MCF 10A (cell line): Measurements from ENCODE around the gene KSR1. TPM values are rescaled to one million over a fixed set of nuclear protein-coding genes. Genes with fewer than 3 reads are reported as not detected.
"Not testable (repeated sequence)": the region's sequence is repeated elsewhere in the genome, so short reads cannot be mapped to it uniquely, and the experiment has no call there.

Source experiments
- BruUV-seq: library from RNA; stranded (reverse); fragments of 400-500 nt; replicated peaks from 2 replicates; lab custom pipeline; 2021; lab: Mats Ljungman, UMichigan
- CTCF ChIA-PET: fragments of 300-600 bp; sonication (Branson Sonifier 250); formaldehyde crosslinking; extraction: SDS; loops from one replicate; lab custom pipeline; 2021; ENCODE audit warnings: antibody characterized with exemption, inconsistent platforms; lab: Yijun Ruan, JAX
- POLR2A ChIA-PET: fragments of 300-600, 350-650 bp; sonication (Branson Sonifier 250); formaldehyde crosslinking; extraction: SDS; loops from one replicate; lab custom pipeline; 2020; ENCODE audit warnings: antibody characterized with exemption, inconsistent platforms; lab: Yijun Ruan, JAX
- DNase-seq: peaks from one replicate; pipeline ENCODE4 v3.0.0-alpha.2; 2018; ENCODE audit not compliant: unreplicated experiment
- H3K27ac Mint-ChIP-seq: one replicate; pipeline ENCODE4 v1.8.0; 2022; ENCODE audit warnings: mild to moderate bottlenecking, low read depth, mixed read lengths; ENCODE audit not compliant: unreplicated experiment
- H3K27me3 Mint-ChIP-seq: one replicate; pipeline ENCODE4 v1.8.0; 2022; ENCODE audit warnings: mixed read lengths; ENCODE audit not compliant: insufficient read depth, unreplicated experiment
- H3K36me3 Mint-ChIP-seq: one replicate; pipeline ENCODE4 v1.8.0; 2022; ENCODE audit warnings: mild to moderate bottlenecking, moderate library complexity, mixed read lengths; ENCODE audit not compliant: insufficient read depth, unreplicated experiment
- H3K4me1 Mint-ChIP-seq: one replicate; pipeline ENCODE4 v1.8.0; 2022; ENCODE audit warnings: mixed read lengths; ENCODE audit not compliant: insufficient read depth, unreplicated experiment
- H3K4me3 Mint-ChIP-seq: one replicate; pipeline ENCODE4 v1.8.0; 2022; ENCODE audit warnings: mild to moderate bottlenecking, moderate library complexity, mixed read lengths; ENCODE audit not compliant: unreplicated experiment
- H3K9me3 Mint-ChIP-seq: one replicate; pipeline ENCODE4 v1.8.0; 2022; ENCODE audit warnings: mixed read lengths; ENCODE audit not compliant: unreplicated experiment
- intact Hi-C: fragments of 100-400 bp; cut with micrococcal nuclease; formaldehyde crosslinking; loops from 2 replicates; pipeline ENCODE4 v1.14.1; 2022
- total RNA-seq: library from RNA; stranded (reverse); gene quantifications from 2 replicates; pipeline ENCODE4 v1.2.3, GENCODE V29; 2022
- TF ChIP-seq, protein P1 (sequence below): fragments of 200-600 bp; IDR thresholded peaks from one replicate; pipeline ENCODE4 v1.8.0; 2022; ENCODE audit warnings: antibody characterized with exemption, mild to moderate bottlenecking; ENCODE audit not compliant: unreplicated experiment

The KSR1 gene
- total RNA-seq, 1 experiment from 2014 or later = 7.2 TPM

DNA sequence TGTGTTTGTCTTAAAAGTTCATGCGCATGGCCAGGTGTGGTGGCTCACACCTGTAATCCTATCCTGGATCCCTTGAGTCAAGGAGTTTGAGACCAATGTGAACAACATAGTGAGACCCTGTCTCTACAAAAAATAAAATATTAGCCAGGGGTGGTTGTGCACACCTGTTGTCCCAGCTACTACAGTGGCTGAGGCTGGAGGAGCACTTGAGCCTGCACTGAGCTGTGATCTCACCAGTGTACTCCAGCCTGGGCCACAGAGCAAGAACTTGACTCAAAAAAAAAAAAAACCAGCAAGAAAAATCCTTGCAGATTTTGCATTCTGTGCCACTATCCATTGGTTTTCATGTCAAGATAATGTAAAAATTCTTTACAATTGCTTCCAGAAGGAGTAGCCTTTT is 8.2 kb downstream of the KSR1 start:
- H3K27ac Mint-ChIP-seq = no peak overlapping the region
- no peaks in the 10 kb centered on the region for H3K27me3 Mint-ChIP-seq
- H3K9me3 Mint-ChIP-seq = no peaks in the 10 kb centered on the region
- ChIA-PET POLR2A (no interaction called here), CTCF (interaction anchor here (0.6 kb wide), 1 partner anchor 90 kb away, joined by 3 read pairs; no protein-coding TSS in a partner anchor)
- no peaks in the 10 kb centered on the region for H3K36me3 Mint-ChIP-seq
- no peak for DNase-seq
- intact Hi-C loops = no loop called here
- TF ChIP-seq, protein P1, sequence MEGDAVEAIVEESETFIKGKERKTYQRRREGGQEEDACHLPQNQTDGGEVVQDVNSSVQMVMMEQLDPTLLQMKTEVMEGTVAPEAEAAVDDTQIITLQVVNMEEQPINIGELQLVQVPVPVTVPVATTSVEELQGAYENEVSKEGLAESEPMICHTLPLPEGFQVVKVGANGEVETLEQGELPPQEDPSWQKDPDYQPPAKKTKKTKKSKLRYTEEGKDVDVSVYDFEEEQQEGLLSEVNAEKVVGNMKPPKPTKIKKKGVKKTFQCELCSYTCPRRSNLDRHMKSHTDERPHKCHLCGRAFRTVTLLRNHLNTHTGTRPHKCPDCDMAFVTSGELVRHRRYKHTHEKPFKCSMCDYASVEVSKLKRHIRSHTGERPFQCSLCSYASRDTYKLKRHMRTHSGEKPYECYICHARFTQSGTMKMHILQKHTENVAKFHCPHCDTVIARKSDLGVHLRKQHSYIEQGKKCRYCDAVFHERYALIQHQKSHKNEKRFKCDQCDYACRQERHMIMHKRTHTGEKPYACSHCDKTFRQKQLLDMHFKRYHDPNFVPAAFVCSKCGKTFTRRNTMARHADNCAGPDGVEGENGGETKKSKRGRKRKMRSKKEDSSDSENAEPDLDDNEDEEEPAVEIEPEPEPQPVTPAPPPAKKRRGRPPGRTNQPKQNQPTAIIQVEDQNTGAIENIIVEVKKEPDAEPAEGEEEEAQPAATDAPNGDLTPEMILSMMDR = no peak
- no peak overlapping the region for H3K4me3 Mint-ChIP-seq
- H3K4me1 Mint-ChIP-seq = no peaks in the 10 kb centered on the region
- no TSS peak for BruUV-seq

DNA sequence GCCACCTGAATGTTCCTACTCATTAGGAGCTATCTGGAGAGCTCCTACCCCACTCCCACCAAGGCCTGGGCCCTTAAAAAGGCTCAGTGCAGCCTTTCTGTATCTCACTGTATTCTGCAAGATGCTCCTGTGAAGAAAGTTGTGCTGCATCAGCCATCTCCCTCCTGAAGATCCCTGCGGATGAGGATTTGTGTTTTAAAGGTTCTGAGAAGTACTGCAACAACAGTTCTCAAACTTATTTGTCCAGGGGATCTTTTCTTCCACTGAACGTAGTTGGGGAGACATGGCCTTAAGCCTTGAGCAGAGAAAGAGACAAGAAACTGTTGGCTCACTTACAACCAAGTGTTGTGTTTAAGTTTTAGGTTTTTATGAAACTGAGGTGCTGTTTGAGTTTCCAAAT is 9.6 kb downstream of the KSR1 start:
- intact Hi-C loops, H3K36me3 Mint-ChIP-seq, BruUV-seq, H3K4me1 Mint-ChIP-seq, H3K4me3 Mint-ChIP-seq, H3K27me3 Mint-ChIP-seq, H3K9me3 Mint-ChIP-seq, DNase-seq, H3K27ac Mint-ChIP-seq: not testable (repeated sequence)
- ChIA-PET POLR2A (interaction anchor here (0.9 kb wide), 1 partner anchor 35 kb away, joined by 3 read pairs; no protein-coding TSS in a partner anchor), CTCF (interaction anchor here (0.6 kb wide), 1 partner anchor 134 kb away, joined by 3 read pairs; no protein-coding TSS in a partner anchor)

DNA sequence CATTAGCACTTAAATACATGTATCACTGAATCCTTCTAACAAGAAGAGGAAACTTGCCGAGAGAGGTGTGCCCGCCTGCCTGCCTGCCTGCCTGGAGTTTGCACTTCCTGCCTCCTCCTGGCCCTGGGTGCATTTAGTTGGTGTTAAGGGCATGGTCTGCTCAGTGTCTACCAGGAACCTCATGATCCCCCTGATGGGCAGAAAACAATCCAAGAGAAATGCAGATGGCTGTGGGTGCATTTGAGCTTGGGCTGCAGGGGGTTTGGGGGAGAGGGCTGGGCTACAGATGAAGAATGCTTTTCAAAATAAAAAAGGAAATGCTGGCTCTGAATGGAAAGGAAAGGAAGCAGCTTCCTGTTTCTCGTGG is 10.1 kb downstream of the KSR1 start:
- TF ChIP-seq, protein P1 = no peak
- H3K4me1 Mint-ChIP-seq = peaks cover 10% of the 10 kb centered on the region
- no peak overlapping the region for H3K4me3 Mint-ChIP-seq
- POLR2A ChIA-PET = no interaction called here
- no peaks in the 10 kb centered on the region for H3K36me3 Mint-ChIP-seq
- BruUV-seq = no TSS peak
- no peak overlapping the region for H3K27ac Mint-ChIP-seq
- DNase-seq = no peak
- H3K27me3 Mint-ChIP-seq = no peaks in the 10 kb centered on the region
- no peaks in the 10 kb centered on the region for H3K9me3 Mint-ChIP-seq
- intact Hi-C loops = no loop called here
- CTCF ChIA-PET = interaction anchor here (0.6 to 1.0 kb wide), 3 partner anchors 15 to 136 kb away, joined by 3 to 5 read pairs (median 3); no protein-coding TSS in a partner anchor

DNA sequence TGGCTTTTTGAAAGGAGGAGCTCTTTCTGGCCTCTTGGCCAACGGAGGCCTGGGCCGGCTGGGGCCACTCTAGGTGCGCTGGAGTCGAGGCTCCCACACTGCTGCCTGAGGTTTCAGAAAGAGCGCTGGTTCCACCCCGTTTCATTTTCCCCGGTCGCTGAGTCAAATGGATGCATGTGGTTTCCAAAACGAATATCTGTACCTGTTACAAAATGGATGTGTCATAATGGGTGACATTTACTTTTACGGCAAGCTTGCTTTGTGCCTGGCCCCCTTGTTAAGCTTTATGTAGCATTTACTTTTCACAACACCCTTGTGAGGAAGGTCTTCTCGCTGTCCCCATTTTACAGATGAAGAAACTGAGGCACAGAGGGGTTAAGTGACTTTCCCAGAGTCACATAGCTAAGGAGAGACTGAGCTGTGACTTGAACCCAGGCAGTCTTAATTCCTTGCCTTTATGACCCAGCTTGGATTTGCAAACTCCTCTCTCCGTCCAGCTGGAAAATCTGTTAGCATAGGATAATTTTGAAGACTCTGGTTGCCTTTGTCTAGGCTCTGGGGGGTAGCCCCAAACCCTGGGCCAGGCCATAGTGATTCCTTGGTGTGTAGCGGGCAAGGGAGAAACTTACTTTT is 10.6 kb downstream of the KSR1 start:
- TF ChIP-seq, protein P1 = no peak
- H3K27me3 Mint-ChIP-seq = no peaks in the 10 kb centered on the region
- CTCF ChIA-PET = interaction anchor here (0.6 to 1.0 kb wide), 4 partner anchors 15 to 135 kb away, joined by 3 to 6 read pairs (median 4); no protein-coding TSS in a partner anchor
- intact Hi-C loops = no loop called here
- no TSS peak for BruUV-seq
- no peaks in the 10 kb centered on the region for H3K9me3 Mint-ChIP-seq
- no peak overlapping the region for H3K27ac Mint-ChIP-seq
- H3K4me1 Mint-ChIP-seq = peaks cover 14% of the 10 kb centered on the region
- H3K4me3 Mint-ChIP-seq = no peak overlapping the region
- H3K36me3 Mint-ChIP-seq = no peaks in the 10 kb centered on the region
- DNase-seq = no peak
- POLR2A ChIA-PET = no interaction called here
